SJSA1 (cell line): Measurements from ENCODE around the gene IP6K2. TPM values are rescaled to one million over a fixed set of nuclear protein-coding genes. Genes with fewer than 3 reads are reported as not detected.
A peak's percentile ranks its signal among the peaks of the same experiment; 100 is the strongest.

ENCODE experiments used
- DNase-seq, 2 experiments: peaks; one replicate each; pipeline ENCODE4 v3.0.0-alpha.2; 2015 to 2020; ENCODE audit warnings: low spot score in 2 of 2, low read depth in 1 of 2
- H3K27ac ChIP-seq: fragments of 250-450 bp; sonication (Bioruptor Pico); 2 replicates; pipeline ENCODE4 v1.5.1; 2020; ENCODE audit warnings: mild to moderate bottlenecking, moderate library complexity
- H3K27me3 ChIP-seq: fragments of 250-450 bp; sonication (Bioruptor Pico); replicated peaks from 2 replicates; pipeline ENCODE4 v1.5.1; 2020; ENCODE audit warnings: mild to moderate bottlenecking, moderate library complexity
- H3K36me3 ChIP-seq: fragments of 250-450 bp; sonication (Bioruptor Pico); 2 replicates; pipeline ENCODE4 v1.5.1; 2020; ENCODE audit warnings: mild to moderate bottlenecking
- H3K4me1 ChIP-seq: fragments of 250-450 bp; sonication (Bioruptor Pico); replicated peaks from 2 replicates; pipeline ENCODE4 v1.6.1; 2021; ENCODE audit warnings: mild to moderate bottlenecking
- H3K4me3 ChIP-seq: fragments of 250-450 bp; sonication (Bioruptor Pico); 2 replicates; pipeline ENCODE4 v1.5.1; 2020; ENCODE audit warnings: mild to moderate bottlenecking
- H3K9me3 ChIP-seq: fragments of 250-450 bp; sonication (Bioruptor Pico); replicated peaks from 2 replicates; pipeline ENCODE4 v1.5.1; 2020; ENCODE audit warnings: mild to moderate bottlenecking
- total RNA-seq: library from RNA; depleted of rRNA; stranded (reverse); fragments of >200 nt; shearing (Covaris generic); gene quantifications from 2 replicates; pipeline ENCODE4 v1.2.3, GENCODE V29; 2014

IP6K2 gene
- total RNA-seq, 1 experiment from 2014 or later: 52.3 TPM

DNA sequence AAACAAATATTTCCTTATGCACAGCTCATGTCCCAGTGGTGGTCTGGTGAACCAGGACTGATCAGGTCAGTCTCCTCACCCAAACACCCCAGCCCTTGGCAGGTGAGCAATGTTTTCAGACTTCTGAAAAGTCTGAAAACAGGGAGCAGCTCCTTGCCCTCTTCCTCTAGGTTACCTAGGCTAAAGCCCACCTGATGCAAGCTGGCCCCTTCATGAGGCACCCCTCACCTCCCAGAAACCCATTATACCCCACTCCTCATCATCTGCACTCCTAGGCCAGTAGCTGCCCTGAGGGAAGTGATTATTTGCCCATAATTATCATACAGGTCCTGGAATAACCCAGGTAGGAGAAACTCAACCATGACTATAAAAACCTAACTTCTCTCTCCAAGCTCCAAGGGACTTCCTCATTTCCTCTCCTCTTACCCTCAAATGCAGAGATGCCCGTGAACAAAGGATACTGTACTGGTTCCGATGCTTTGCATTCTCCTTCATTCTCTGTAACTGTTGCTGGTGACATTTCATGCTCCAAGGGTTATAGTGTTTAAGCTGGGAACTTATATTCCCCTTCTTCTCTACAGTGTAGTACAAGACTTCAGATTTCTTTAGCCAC is 26.1 kb downstream of the IP6K2 start:
- Histone ChIP-seq H3K36me3 (peaks cover 83% of the 10 kb centered on the region), H3K4me1 (peaks cover 20% of the 10 kb centered on the region)

DNA sequence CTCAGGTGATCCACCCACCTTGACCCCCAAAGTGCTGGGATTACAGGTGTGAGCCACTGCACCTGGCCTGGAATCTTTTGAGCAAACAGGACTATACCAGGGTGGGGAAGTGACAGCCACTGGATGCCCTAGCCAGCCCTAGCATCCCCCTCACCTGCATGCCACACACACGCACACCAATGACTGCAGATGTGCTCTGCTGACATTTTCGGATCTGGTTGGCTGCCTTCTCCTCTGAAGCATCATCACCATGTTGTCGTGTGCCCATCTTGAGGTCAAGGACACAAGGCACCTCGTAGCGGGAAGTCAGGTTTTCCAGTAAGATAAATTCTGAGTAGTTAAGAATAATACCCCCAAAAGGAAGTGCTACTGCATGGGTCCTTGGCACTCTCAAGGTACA is 27.6 kb downstream of the IP6K2 start:
- H3K4me1 ChIP-seq: peaks cover 17% of the 10 kb centered on the region
- no peaks in the 10 kb centered on the region for H3K27me3 ChIP-seq
- no peak overlapping the region for H3K27ac ChIP-seq
- no peak for DNase-seq
- H3K36me3 ChIP-seq: peaks cover 81% of the 10 kb centered on the region
- H3K9me3 ChIP-seq: peaks cover 8% of the 10 kb centered on the region; the same call in 1 of the 2 replicates
- no peak overlapping the region for H3K4me3 ChIP-seq

More for the DNA sequence above, 26.1 kb downstream of the IP6K2 start:
- no peak overlapping the region for H3K27ac ChIP-seq
- H3K4me3 ChIP-seq: no peak overlapping the region
- H3K27me3 ChIP-seq: no peaks in the 10 kb centered on the region
- H3K9me3 ChIP-seq: peaks cover 1% of the 10 kb centered on the region; the same call in 1 of the 2 replicates
- DNase-seq: no peak

DNA sequence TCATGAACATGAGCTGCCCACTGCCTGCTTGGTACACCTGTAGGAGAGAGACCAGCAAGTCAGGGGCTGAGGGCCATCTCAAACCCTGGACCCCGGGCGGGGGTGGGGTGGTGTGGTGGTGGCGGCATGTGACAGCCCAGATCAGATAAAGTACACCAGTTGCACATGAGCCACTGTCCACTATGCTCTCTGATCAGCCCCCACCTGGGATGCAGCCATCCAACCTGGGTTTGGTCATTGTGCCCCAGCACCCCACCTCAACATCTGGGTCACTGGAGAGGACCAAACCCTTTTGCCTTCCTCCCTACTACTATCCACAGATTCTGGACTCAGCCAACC is 28.3 kb downstream of the IP6K2 start:
- peaks cover 11% of the 10 kb centered on the region for H3K4me1 ChIP-seq
- H3K4me3 ChIP-seq: no peak overlapping the region
- peaks cover 8% of the 10 kb centered on the region; the same call in 1 of the 2 replicates for H3K9me3 ChIP-seq
- peaks cover 74% of the 10 kb centered on the region for H3K36me3 ChIP-seq
- H3K27ac ChIP-seq: no peak overlapping the region
- no peak for DNase-seq
- H3K27me3 ChIP-seq: no peaks in the 10 kb centered on the region

DNA sequence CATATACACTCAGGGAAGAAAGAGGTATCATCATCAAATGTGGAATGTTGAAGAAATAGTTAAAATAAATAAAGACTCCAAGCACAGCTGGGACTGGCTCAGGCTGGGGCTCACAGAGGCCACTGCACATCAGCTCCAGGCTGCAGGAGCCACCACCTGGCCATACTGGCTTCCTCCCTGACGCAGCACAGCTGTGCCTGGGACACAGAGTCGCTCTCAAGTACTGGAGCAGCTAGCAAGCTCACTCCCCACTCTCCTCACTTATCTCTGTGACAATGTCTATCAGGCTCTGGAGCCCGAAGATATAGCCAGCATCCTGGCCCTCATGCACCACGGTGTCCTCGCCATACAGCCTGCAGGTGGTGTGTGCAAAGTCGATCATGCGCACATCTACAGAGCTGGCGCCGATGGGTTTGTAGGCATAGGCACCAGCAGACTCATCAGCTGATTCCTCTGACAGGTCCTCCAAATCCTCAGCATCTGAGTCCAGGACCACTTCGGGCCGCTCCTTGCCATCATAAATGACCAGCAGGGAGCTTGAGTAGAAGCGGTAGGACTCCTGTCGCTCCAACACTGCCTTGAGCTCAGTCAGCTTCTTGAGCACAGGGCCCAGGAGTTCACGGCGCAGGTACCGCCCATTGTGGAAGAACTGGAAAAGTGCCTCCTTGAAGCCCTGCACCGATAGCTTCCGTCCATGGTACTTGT is 28.8 kb downstream of the IP6K2 start:
- H3K4me3 ChIP-seq: no peak overlapping the region
- peaks cover 69% of the 10 kb centered on the region for H3K36me3 ChIP-seq
- H3K27ac ChIP-seq: no peak overlapping the region
- peaks cover 11% of the 10 kb centered on the region for H3K4me1 ChIP-seq
- DNase-seq: no peak
- H3K9me3 ChIP-seq: peaks cover 8% of the 10 kb centered on the region; the same call in 1 of the 2 replicates
- H3K27me3 ChIP-seq: no peaks in the 10 kb centered on the region

DNA sequence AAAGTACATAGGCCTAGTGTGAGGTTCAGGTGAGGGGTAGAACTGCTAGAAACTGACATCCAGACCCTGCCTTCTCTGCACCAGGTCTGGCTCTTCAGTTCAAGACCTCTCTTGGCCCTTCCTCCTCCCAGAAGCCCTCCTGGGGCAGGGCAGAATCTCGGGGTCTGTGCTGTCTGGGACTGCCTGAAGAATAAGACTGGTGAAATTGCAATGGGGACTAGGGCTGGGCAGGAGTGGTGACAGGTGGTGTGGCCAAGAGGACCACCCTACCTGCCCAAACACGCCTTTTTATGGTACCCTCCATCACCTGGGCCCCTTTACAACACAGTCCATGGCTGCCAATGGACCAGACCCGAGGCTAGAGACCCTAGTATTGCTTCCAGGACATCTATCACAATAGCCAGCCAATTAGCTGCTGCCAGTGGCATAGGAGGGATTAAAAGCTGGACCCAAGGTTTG is 29.8 kb downstream of the IP6K2 start:
- H3K4me1 ChIP-seq: peaks cover 11% of the 10 kb centered on the region
- no peak for DNase-seq
- H3K36me3 ChIP-seq: peaks cover 59% of the 10 kb centered on the region
- H3K27ac ChIP-seq: no peak overlapping the region
- no peak overlapping the region for H3K4me3 ChIP-seq
- no peaks in the 10 kb centered on the region for H3K27me3 ChIP-seq
- H3K9me3 ChIP-seq: peaks cover 8% of the 10 kb centered on the region; the same call in 1 of the 2 replicates

DNA sequence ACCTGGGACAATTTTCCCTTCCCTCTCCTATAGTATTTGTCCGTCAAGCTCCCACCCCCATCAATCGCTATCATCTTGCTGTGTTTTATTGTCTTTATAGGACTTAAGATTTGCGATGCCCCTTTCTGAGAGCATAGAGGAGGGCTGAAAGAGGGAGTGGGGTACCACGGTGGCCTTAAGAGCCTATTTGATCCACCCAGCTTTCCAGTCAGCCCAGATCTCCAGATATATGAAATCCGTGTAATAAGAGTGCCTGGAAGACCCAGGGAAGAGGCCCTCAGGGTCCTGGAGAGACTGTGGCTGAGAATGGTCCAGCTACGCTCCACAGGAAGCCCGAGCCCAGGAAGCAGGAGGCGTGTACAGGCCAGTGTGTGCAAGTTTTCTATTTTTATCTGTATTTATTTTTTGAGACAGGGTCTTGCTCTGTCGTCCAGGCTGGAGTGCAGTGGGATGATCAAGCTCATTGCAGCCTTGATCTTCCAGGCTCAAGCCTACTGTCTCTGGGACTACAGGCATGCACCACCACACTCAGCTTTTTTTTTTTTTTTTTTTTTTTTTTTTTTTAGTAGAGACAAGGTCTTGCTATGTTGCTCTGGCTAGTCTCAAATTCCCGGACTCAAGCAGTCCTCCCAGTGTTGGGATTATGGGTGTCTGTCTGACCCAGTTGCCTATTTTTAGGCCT is 30.3 kb downstream of the IP6K2 start:
- Histone ChIP-seq H3K27ac (no peak overlapping the region), H3K27me3 (no peaks in the 10 kb centered on the region), H3K4me1 (peaks cover 11% of the 10 kb centered on the region), H3K9me3 (peaks cover 8% of the 10 kb centered on the region; the same call in 1 of the 2 replicates), H3K4me3 (no peak overlapping the region), H3K36me3 (peaks cover 55% of the 10 kb centered on the region)
- DNase-seq: no peak

DNA sequence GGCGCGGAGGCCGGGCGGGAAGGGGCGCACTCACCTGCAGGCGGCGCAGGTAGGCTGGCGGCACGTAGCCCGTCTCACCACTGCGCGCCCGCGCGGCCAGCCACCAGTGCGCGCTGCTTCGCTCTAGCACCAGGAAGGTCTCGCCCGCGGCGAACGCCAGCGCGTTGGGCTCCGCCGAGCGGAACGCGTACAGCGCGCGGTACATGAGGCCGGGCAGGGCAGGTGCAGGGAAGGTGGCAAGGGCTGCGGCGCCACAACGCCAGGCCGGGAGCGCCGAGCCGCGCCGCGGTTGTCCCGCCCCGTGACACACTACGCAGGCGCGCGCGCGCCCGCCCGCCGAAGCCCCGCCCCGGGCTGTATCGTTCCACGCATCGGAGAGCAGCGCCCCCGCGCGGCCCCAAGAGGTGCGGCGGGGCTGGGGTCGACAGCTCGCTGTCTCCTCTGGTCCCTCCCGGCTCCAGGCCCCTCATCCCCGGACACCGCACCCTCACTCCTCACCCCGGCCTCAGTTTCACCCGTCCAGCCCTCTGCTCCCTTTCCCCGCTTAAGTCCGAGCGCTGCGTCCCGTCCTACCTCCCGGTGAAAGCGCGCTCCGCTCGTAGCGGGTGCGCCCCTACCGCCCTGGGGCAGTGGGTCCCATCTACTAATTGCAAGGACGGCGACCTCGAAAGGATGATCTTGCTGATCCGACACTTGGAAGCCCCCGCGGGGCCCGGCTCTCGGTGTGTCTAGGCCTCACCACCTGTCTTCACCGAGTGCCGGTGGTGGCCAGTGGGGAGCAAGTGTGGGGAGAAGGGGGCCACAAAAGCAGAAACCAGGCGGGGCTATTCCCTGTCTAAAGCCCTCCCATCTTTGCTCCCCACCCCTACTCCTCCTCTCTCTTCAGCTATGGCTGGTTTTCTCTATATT is 31.2 kb downstream of the IP6K2 start, which contains the start of gene NCKIPSD:
TSS of gene NCKIPSD (minus strand) at position 313 of the 909 bp plus-strand sequence. CDS start at position 205, 108 bp downstream.
- peaks cover 11% of the 10 kb centered on the region for H3K4me1 ChIP-seq
- H3K27ac ChIP-seq: peak within 1 kb of the TSS; percentile 51
- no peaks in the 10 kb centered on the region for H3K27me3 ChIP-seq
- peaks cover 56% of the 10 kb centered on the region for H3K36me3 ChIP-seq
- DNase-seq: peak; percentile 79 to 81
- H3K9me3 ChIP-seq: peaks cover 8% of the 10 kb centered on the region; the same call in 1 of the 2 replicates
- H3K4me3 ChIP-seq: peak within 1 kb of the TSS; percentile 99

DNA sequence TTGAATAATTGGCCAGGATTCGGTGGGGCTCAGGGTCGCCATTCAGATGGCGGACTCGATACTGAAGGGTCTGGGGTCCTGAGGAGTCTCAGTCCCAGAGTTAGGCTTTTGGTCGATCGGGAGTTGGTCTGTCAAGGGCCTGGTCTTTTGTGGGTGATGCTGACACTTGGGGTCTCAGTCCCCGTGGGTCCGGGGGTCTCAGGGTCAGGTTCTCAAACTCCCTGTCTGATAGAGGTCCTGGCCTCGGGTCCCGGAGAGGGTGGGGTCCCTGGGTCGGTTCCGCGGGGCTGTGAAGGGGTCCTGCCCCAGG is 31.8 kb downstream of the IP6K2 start:
- DNase-seq: no peak
- Histone ChIP-seq H3K9me3 (peaks cover 8% of the 10 kb centered on the region; the same call in 1 of the 2 replicates), H3K4me3 (peak overlapping the region; percentile 99), H3K27me3 (no peaks in the 10 kb centered on the region), H3K27ac (peak overlapping the region; percentile 51), H3K36me3 (peaks cover 56% of the 10 kb centered on the region), H3K4me1 (peaks cover 11% of the 10 kb centered on the region)

DNA sequence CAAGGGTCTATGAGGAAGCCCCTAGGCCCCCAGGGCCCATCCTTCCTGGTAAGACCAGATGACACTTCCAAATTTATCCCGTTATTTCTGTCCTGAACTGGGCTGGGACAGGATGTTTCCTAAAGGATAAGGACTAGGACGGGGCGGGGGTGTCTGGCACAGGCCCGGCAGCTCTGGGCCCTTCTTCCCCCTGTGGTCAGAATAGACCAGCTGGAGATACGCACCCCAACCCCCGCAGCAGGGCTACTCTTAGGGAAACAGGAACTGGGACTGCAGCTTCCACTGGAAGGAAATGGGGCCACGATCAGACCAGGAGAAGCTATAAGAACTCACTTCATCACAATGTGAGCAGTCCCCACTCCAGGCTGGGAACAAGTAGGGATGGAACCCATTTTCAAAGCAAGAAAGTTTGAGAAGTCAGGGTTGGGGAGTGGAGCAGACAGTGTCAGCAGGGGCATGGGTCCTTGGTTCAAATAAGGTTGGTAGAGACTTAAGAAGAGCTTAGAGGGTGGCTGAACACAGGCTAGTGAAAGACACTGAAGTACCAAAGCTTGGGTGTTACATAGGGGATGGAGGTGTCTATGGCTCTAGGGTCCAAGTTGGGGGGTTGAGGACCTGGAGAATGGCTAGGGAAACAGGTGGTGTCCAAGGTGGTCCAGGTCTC is 32.4 kb downstream of the IP6K2 start:
- Histone ChIP-seq H3K4me3 (no peak overlapping the region), H3K36me3 (peaks cover 56% of the 10 kb centered on the region), H3K9me3 (peaks cover 8% of the 10 kb centered on the region; the same call in 1 of the 2 replicates), H3K4me1 (peaks cover 11% of the 10 kb centered on the region), H3K27ac (no peak overlapping the region), H3K27me3 (no peaks in the 10 kb centered on the region)
- no peak for DNase-seq

DNA sequence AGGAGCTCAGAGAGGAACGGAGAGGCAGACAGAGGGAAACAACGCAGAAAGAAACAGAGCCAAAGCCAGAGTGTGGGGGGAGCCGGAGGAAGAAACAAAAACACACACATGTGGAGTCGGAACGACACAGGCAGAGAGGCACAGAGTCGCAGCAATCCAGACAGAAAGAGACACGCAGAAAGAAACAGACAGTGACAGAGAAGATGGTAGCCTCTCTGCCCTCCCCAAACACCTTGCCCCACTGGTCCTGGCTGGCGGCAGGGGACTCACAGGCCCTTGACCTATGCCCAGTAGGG is 33.0 kb downstream of the IP6K2 start:
- H3K4me1 ChIP-seq: peaks cover 11% of the 10 kb centered on the region
- no peak for DNase-seq
- H3K9me3 ChIP-seq: peaks cover 8% of the 10 kb centered on the region; the same call in 1 of the 2 replicates
- no peaks in the 10 kb centered on the region for H3K27me3 ChIP-seq
- no peak overlapping the region for H3K27ac ChIP-seq
- no peak overlapping the region for H3K4me3 ChIP-seq
- peaks cover 54% of the 10 kb centered on the region for H3K36me3 ChIP-seq

DNA sequence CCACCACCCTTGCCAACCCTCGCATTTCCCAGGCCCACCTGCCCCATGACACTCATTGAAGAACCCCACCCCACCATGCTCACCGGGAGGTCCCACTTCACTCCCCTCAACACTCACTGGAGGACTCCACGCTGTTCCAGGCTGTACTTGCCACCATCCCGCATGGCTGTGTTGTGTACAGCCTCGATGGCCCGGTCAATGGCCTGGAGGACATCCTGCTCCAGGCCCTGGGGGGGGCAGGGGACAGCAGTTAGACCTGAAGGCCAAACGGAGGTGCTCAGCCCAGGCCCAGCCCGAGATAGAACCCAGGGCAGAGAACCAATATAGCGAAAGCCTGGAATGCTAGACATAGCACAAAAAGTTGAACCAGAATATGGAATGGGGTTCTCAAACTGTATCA is 34.2 kb downstream of the IP6K2 start:
- Histone ChIP-seq H3K36me3 (peaks cover 44% of the 10 kb centered on the region), H3K27ac (no peak overlapping the region), H3K4me3 (no peak overlapping the region), H3K9me3 (peaks cover 8% of the 10 kb centered on the region; the same call in 1 of the 2 replicates), H3K4me1 (peaks cover 11% of the 10 kb centered on the region), H3K27me3 (no peaks in the 10 kb centered on the region)
- DNase-seq: no peak

DNA sequence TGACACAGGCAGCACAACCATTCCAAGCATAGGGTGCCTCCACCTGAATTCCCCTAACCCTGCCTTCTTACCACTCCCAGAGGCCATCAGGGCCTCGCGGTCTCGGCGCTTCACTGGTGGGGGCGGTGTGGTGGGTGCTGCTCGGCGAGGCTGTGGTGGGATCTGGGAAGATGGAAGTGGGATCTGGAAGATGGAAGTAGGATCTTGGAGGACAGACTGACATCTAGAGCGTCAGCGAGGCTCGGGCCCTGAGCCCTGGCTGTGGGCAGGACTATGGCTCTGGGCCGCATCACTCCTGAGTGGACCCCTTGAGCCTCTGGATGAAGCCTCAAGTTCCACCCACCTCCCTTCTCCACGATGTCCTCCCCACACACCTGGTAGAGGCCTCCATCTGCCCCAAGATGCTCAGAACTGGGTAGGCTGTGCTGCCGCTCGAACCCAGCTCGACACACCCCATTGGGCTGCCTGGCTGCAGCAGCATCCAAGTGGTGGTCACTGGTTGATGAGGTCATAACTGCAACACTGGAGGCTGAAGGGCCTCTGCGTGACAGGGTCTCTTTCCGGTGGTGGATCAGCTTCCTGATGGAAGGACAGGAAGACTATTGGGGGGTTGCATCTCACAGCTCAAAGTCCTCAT is 34.9 kb downstream of the IP6K2 start:
- Histone ChIP-seq H3K36me3 (peaks cover 38% of the 10 kb centered on the region), H3K4me3 (no peak overlapping the region), H3K27me3 (no peaks in the 10 kb centered on the region), H3K27ac (no peak overlapping the region), H3K9me3 (peaks cover 8% of the 10 kb centered on the region; the same call in 1 of the 2 replicates), H3K4me1 (peaks cover 11% of the 10 kb centered on the region)
- DNase-seq: no peak
